HepG2 (cell line): ENCODE data around the gene AKAP6. TPM values are rescaled to one million over a fixed set of nuclear protein-coding genes. Genes with fewer than 3 reads are reported as not detected.

Source experiments
- ATAC-seq: fragments of 200-7000 bp; cut with Tn5 transposase; 3 replicates; pipeline ENCODE4 v1.9.1; 2020; ENCODE audit warnings: mild to moderate bottlenecking, moderate library complexity
- BruUV-seq: library from RNA; stranded (reverse); fragments of 400-500 nt; replicated peaks from 2 replicates; lab custom pipeline; 2021; lab: Mats Ljungman, UMichigan
- CTCF ChIA-PET: fragments of 300-600 bp; formaldehyde crosslinking; extraction: SDS; loops from one replicate; lab custom pipeline; 2021; ENCODE audit warnings: low total read pairs, inconsistent platforms, low intra/inter-chr PET ratio; lab: Yijun Ruan, JAX
- POLR2A ChIA-PET: fragments of 350-600 bp; sonication (Branson Sonifier 250); formaldehyde crosslinking; loops from one replicate; lab custom pipeline; 2020; ENCODE audit warnings: antibody characterized with exemption, inconsistent platforms; lab: Yijun Ruan, JAX
- DNase-seq: peaks from one replicate; pipeline ENCODE4 v3.0.0-alpha.2; 2015; ENCODE audit warnings: low spot score
- FAIRE-seq: peaks from 3 replicates; lab custom pipeline; 2011; peaks lifted over from hg19 to GRCh38; lab: Jason Lieb, UNC
- H2AFZ ChIP-seq: one replicate; pipeline ENCODE4 v1.6.1; 2011; ENCODE audit warnings: low read length, inconsistent platforms
- H3K27ac ChIP-seq: fragments of 300-600 bp; 3 replicates; pipeline ENCODE4 v1.8.0; 2011; ENCODE audit warnings: mixed run types, mild to moderate bottlenecking, mixed read lengths, low read length, inconsistent platforms; ENCODE audit not compliant: insufficient read depth; ENCODE audit errors: extremely low read length
- H3K27me3 ChIP-seq, 2 experiments: fragments of 200-600 bp in 1 of 2; 2 replicates in 1 of 2; 3 replicates in 1 of 2; pipeline versions ENCODE4 v1.6.0 to v1.8.0; 2011; ENCODE audit warnings: low read length in 2 of 2, mild to moderate bottlenecking in 2 of 2, moderate library complexity in 2 of 2, inconsistent platforms in 1 of 2; ENCODE audit not compliant: insufficient read depth in 2 of 2, control insufficient read depth in 1 of 2
- H3K36me3 ChIP-seq, 2 experiments: fragments of 200-600 bp in 1 of 2; replicated peaks in 1 of 2; 2 replicates in 1 of 2; 3 replicates in 1 of 2; pipeline versions ENCODE4 v1.5.1 to v1.8.0; 2011; ENCODE audit warnings: low read length in 2 of 2, inconsistent platforms in 1 of 2; ENCODE audit not compliant: insufficient read depth in 2 of 2, control insufficient read depth in 1 of 2
- H3K4me1 ChIP-seq: 2 replicates; pipeline ENCODE4 v1.5.1; 2012; ENCODE audit warnings: low read length, inconsistent platforms; ENCODE audit not compliant: insufficient read depth
- H3K4me2 ChIP-seq: 2 replicates; pipeline ENCODE4 v1.6.0; 2011; ENCODE audit warnings: low read depth, low read length, inconsistent platforms
- H3K4me3 ChIP-seq, 3 experiments: fragments of 200-600 bp in 1 of 3; sonication (generic), shearing (Covaris generic) in 1 of 3; replicated peaks in 1 of 3; 2 replicates each; pipeline ENCODE4 v1.5.1; 2011 to 2016; ENCODE audit warnings: low read length in 3 of 3, inconsistent platforms in 2 of 3, low read depth in 2 of 3, mild to moderate bottlenecking in 2 of 3, control low read depth in 1 of 3, mixed read lengths in 1 of 3; ENCODE audit not compliant: insufficient read depth in 1 of 3
- H3K79me2 ChIP-seq: one replicate; pipeline ENCODE4 v1.6.1; 2011; ENCODE audit warnings: low read length, inconsistent platforms; ENCODE audit not compliant: insufficient read depth
- H3K9ac ChIP-seq: 2 replicates; pipeline ENCODE4 v1.6.0; 2011; ENCODE audit warnings: mild to moderate bottlenecking, low read depth, low read length, inconsistent platforms; ENCODE audit not compliant: insufficient read depth
- H3K9me3 ChIP-seq: 2 replicates; pipeline ENCODE4 v1.5.1; 2012; ENCODE audit warnings: mild to moderate bottlenecking, low read length
- H4K20me1 ChIP-seq: 2 replicates; pipeline ENCODE4 v1.6.0; 2011; ENCODE audit warnings: inconsistent platforms, mild to moderate bottlenecking, low read length, moderate library complexity; ENCODE audit not compliant: insufficient read depth
- CC2D1A ChIP-seq: sonication (generic); formaldehyde crosslinking; IDR thresholded peaks from 2 replicates; pipeline ENCODE4 v1.8.1; 2023; ENCODE audit warnings: mild to moderate bottlenecking, missing genetic modification reagents
- CCAR2 ChIP-seq: fragments of 200-400 bp; formaldehyde crosslinking; optimal IDR thresholded peaks from 2 replicates; pipeline ENCODE3; 2018; ENCODE audit warnings: low read depth, mild to moderate bottlenecking, low read length, moderate library complexity
- CEBPB ChIP-seq: IDR thresholded peaks from 2 replicates; pipeline ENCODE4 v1.6.1; 2011; ENCODE audit warnings: low read depth, low read length, improper control_type of control experiment, borderline replicate concordance
- E2F5 ChIP-seq: sonication (generic); formaldehyde crosslinking; conservative IDR thresholded peaks from 2 replicates; pipeline ENCODE4 v1.4.0; 2020; ENCODE audit warnings: missing genetic modification reagents
- NBN ChIP-seq: fragments of 450-650 bp; conservative IDR thresholded peaks from 2 replicates; pipeline ENCODE4 v1.6.1; 2017
- SRSF1 ChIP-seq: fragments of 200-400 bp; formaldehyde crosslinking; optimal IDR thresholded peaks from 2 replicates; pipeline ENCODE3; 2017; ENCODE audit warnings: mild to moderate bottlenecking, low read depth, low read length, moderate library complexity
- ZBTB20 ChIP-seq: sonication (generic); formaldehyde crosslinking; IDR thresholded peaks from 2 replicates; pipeline ENCODE4 v1.8.1; 2023; ENCODE audit warnings: missing genetic modification reagents, low read depth, mild to moderate bottlenecking, borderline replicate concordance
- ZNF292 ChIP-seq: sonication (generic); formaldehyde crosslinking; IDR thresholded peaks from 2 replicates; pipeline ENCODE4 v1.8.1; 2022; ENCODE audit warnings: mild to moderate bottlenecking, low read depth, missing genetic modification reagents, borderline replicate concordance
- ZNF30 ChIP-seq: sonication (generic); formaldehyde crosslinking; IDR thresholded peaks from 2 replicates; pipeline ENCODE4 v1.5.0; 2020; ENCODE audit warnings: mild to moderate bottlenecking, missing genetic modification reagents
- ZNF33B ChIP-seq: sonication (generic); formaldehyde crosslinking; IDR thresholded peaks from 2 replicates; pipeline ENCODE4 v1.5.1; 2020; ENCODE audit warnings: mild to moderate bottlenecking, missing genetic modification reagents
- ZNF432 ChIP-seq: sonication (generic); formaldehyde crosslinking; IDR thresholded peaks from 2 replicates; pipeline ENCODE4 v1.5.0; 2020; ENCODE audit warnings: missing genetic modification reagents, mild to moderate bottlenecking, borderline replicate concordance
- ZNF616 ChIP-seq: sonication (generic); formaldehyde crosslinking; IDR thresholded peaks from 2 replicates; pipeline ENCODE4 v1.5.0; 2020; ENCODE audit warnings: low read depth, mild to moderate bottlenecking, missing genetic modification reagents
- ZNF790 ChIP-seq: sonication (generic); formaldehyde crosslinking; IDR thresholded peaks from 2 replicates; pipeline ENCODE4 v1.8.0; 2022; ENCODE audit warnings: missing genetic modification reagents, mild to moderate bottlenecking, borderline replicate concordance
- ZNF841 ChIP-seq: sonication (generic); formaldehyde crosslinking; IDR thresholded peaks from 2 replicates; pipeline ENCODE4 v1.8.1; 2023; ENCODE audit warnings: missing genetic modification reagents, borderline replicate concordance
- WGBS: methylation state at CpG from one replicate; pipeline ENCODE4 v1.1.6; 2017; ENCODE audit warnings: low lambda C conversion rate; 5-methylcytosine and 5-hydroxymethylcytosine counted together
- in situ Hi-C: cut with HindIII; loops from 2 replicates; pipeline ENCODE4 v1.10.0; 2017; ENCODE audit warnings: low pct_unique_long_range_greater_than_20kb; ENCODE audit not compliant: extremely low pct_ligation_motif_present
- intact Hi-C: fragments of 100-400 bp; cut with micrococcal nuclease; formaldehyde crosslinking; loops from one replicate; pipeline ENCODE4 v1.10.0; 2022; ENCODE audit not compliant: unreplicated experiment
- polyA plus RNA-seq, 8 experiments: library from polyadenylated mRNA; depleted of rRNA in 3 of 8; stranded (reverse) in 7 of 8; unstranded in 1 of 8; fragments of >200 nt; fragmentation: Illumina TruSeq in 4 of 8; extraction: Trizol in 4 of 8; gene quantifications; 2 replicates each; pipeline versions ENCODE4 v1.2.1 to v1.2.3, GENCODE V29; 2011 to 2016; ENCODE audit warnings: low read depth in 4 of 8, missing spikeins in 1 of 8, mixed read lengths in 1 of 8; ENCODE audit not compliant: insufficient read depth in 1 of 8
- total RNA-seq, 5 experiments: library from RNA; depleted of rRNA; stranded (reverse); fragments of >200 nt; fragmentation: Illumina TruSeq; extraction: Trizol; gene quantifications; 2 replicates each; pipeline ENCODE4 v1.2.3, GENCODE V29; 2016; ENCODE audit warnings: low read depth in 1 of 5
- TF ChIP-seq, protein P1 (sequence below): sonication (generic); formaldehyde crosslinking; IDR thresholded peaks from 2 replicates; pipeline ENCODE4 v1.5.0; 2020; ENCODE audit warnings: missing genetic modification reagents
- TF ChIP-seq, protein P2 (sequence below): sonication (generic); formaldehyde crosslinking; IDR thresholded peaks from 2 replicates; pipeline ENCODE4 v1.8.1; 2023; ENCODE audit warnings: missing genetic modification reagents, mild to moderate bottlenecking, borderline replicate concordance

The AKAP6 gene
- total and polyA plus RNA-seq, 2 of the 13 experiments (the other 11 are each of a cell fraction or from before 2014, with no cell fraction given) = 1.4 TPM

- BruUV-seq = no TSS peak
- ATAC-seq (no peak), FAIRE-seq (no peak), DNase-seq (no peak)
- WGBS = 0% methylated on average over 1 of the region's 1 CpG
- no peaks in the 10 kb centered on the region for H3K79me2 ChIP-seq
- in situ Hi-C loops = no loop called here
- H2AFZ ChIP-seq = no peak overlapping the region
- H3K4me1 ChIP-seq = no peaks in the 10 kb centered on the region
- H3K27me3 ChIP-seq = no peaks in the 10 kb centered on the region
- no peak overlapping the region for H3K4me3 ChIP-seq
- peak; percentile 78; the same call in 1 of the 2 replicates for TF ChIP-seq CEBPB
- TF ChIP-seq, protein P1, sequence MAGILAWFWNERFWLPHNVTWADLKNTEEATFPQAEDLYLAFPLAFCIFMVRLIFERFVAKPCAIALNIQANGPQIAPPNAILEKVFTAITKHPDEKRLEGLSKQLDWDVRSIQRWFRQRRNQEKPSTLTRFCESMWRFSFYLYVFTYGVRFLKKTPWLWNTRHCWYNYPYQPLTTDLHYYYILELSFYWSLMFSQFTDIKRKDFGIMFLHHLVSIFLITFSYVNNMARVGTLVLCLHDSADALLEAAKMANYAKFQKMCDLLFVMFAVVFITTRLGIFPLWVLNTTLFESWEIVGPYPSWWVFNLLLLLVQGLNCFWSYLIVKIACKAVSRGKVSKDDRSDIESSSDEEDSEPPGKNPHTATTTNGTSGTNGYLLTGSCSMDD (CRISPR knock-in tag) = no peak
- no peak for TF ChIP-seq ZBTB20
- TF ChIP-seq CCAR2 = no peak
- no peak for TF ChIP-seq CC2D1A (CRISPR knock-in tag)
- no peak for TF ChIP-seq ZNF432 (CRISPR knock-in tag)
- intact Hi-C loops = no loop called here
- ChIA-PET POLR2A (no interaction called here), CTCF (no interaction called here)
- no peak overlapping the region for H3K27ac ChIP-seq
- H3K4me2 ChIP-seq = no peak overlapping the region
- H3K9ac ChIP-seq = no peak overlapping the region
- H3K9me3 ChIP-seq = no peaks in the 10 kb centered on the region
- H4K20me1 ChIP-seq = no peaks in the 10 kb centered on the region
- no peaks in the 10 kb centered on the region for H3K36me3 ChIP-seq
These were observed 261.1 kb downstream of the AKAP6 start for GRCh38 chr14:32590157-32590556.

DNA sequence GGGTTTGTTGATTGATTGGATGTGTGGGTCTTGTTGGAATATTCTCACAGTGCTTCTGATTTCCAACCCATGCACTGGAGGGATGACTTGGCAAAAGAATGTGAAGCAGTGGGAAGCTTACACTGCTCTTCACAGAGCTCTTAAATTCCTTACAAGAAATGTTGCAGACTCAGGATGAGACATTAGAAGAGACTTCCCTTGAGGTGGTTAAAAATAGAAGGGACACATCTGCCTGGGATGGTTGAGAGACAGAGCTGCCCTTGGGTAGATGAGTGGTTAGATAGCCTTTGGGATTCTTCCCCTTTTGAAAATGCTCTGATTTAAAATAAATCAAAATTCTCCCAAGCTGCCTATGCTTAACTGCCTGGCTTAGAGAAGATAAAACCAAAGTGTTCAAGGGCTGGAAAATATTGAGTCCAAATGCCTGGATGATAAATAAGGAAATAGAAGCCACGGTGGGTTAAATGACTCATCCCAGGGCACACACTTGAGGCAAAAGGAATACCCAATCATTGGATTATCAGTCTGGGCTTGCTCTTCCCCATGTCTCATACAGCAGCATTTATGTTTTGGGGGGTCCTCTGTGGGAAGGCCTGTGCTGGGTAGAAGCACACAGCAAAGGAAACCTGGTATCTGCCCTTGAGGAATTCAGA lies 264.3 kb downstream of the AKAP6 start:
- FAIRE-seq = no peak
- BruUV-seq = no TSS peak

More for the DNA sequence above, 264.3 kb downstream of the AKAP6 start:
- CTCF ChIA-PET = no interaction called here
- Histone ChIP-seq H3K27ac (no peak overlapping the region), H3K4me2 (no peak overlapping the region), H2AFZ (no peak overlapping the region), H4K20me1 (no peaks in the 10 kb centered on the region), H3K9ac (no peak overlapping the region), H3K36me3 (no peaks in the 10 kb centered on the region), H3K79me2 (no peaks in the 10 kb centered on the region), H3K4me3 (no peak overlapping the region), H3K4me1 (no peaks in the 10 kb centered on the region), H3K27me3 (no peaks in the 10 kb centered on the region), H3K9me3 (no peaks in the 10 kb centered on the region)
- no peak for TF ChIP-seq ZNF790 (CRISPR knock-in tag)
- TF ChIP-seq ZNF616 (CRISPR knock-in tag) = no peak
- no peak for TF ChIP-seq SRSF1
- no peak for TF ChIP-seq ZNF292 (CRISPR knock-in tag)
- TF ChIP-seq ZNF30 = no peak
- TF ChIP-seq ZNF841 = no peak
- TF ChIP-seq NBN = no peak
- TF ChIP-seq, protein P2, sequence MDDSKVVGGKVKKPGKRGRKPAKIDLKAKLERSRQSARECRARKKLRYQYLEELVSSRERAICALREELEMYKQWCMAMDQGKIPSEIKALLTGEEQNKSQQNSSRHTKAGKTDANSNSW = no peak
- TF ChIP-seq ZNF33B (CRISPR knock-in tag) = no peak
- TF ChIP-seq E2F5 (CRISPR knock-in tag) = no peak
- ATAC-seq (no peak), DNase-seq (no peak)
- intact Hi-C loops = no loop called here
- POLR2A ChIA-PET = no interaction called here
- 2% methylated on average over 1 of the region's 1 CpG for WGBS
- in situ Hi-C loops = no loop called here
